BJ (cell line): Measurements from ENCODE around the gene RETREG3. TPM values are rescaled to one million over a fixed set of nuclear protein-coding genes. Genes with fewer than 3 reads are reported as not detected.

Experiments used
- CTCF ChIA-PET: fragments of 350-600 bp; formaldehyde crosslinking; extraction: SDS; loops from one replicate; lab custom pipeline; 2021; ENCODE audit warnings: antibody characterized with exemption, inconsistent platforms; lab: Yijun Ruan, JAX
- POLR2A ChIA-PET: fragments of 300-600 bp; sonication (Branson Sonifier 250); formaldehyde crosslinking; extraction: SDS; loops from one replicate; lab custom pipeline; 2021; ENCODE audit warnings: antibody characterized with exemption; lab: Charles Lee
- DNase-seq: peaks from one replicate; pipeline ENCODE4 v3.0.0-alpha.2; 2011; ENCODE audit warnings: low read depth
- H3K27me3 ChIP-seq: 2 replicates; pipeline ENCODE4 v1.6.0; 2011; ENCODE audit warnings: low read length; ENCODE audit not compliant: control insufficient read depth, insufficient read depth
- H3K36me3 ChIP-seq: 2 replicates; pipeline ENCODE4 v1.5.1; 2011; ENCODE audit warnings: low read length; ENCODE audit not compliant: control insufficient read depth, insufficient read depth
- H3K4me3 ChIP-seq: 2 replicates; pipeline ENCODE4 v1.5.1; 2011; ENCODE audit warnings: low read depth, mild to moderate bottlenecking, control low read depth, low read length
- polyA plus RNA-seq: library from polyadenylated mRNA; depleted of rRNA; stranded (reverse); fragments of >200 nt; gene quantifications from 2 replicates; pipeline ENCODE4 v1.2.3, GENCODE V29; 2011
- TF ChIP-seq, protein P1 (sequence below): IDR thresholded peaks from 2 replicates; pipeline ENCODE4 v1.5.1; 2011; ENCODE audit warnings: low read depth, mild to moderate bottlenecking, control low read depth, inconsistent platforms, low read length, moderate library complexity; ENCODE audit not compliant: insufficient read depth

The RETREG3 gene
- polyA plus RNA-seq, 1 experiment, result 54.4 TPM

GRCh38 chr17:42608305-42609181 is 631 bp downstream of the RETREG3 start:
- CTCF ChIA-PET, result interaction anchor here (0.6 to 3.4 kb wide), 12 partner anchors 10 to 207 kb away, joined by 3 to 16 read pairs (median 4); partner anchors contain the start of gene PSMC3IP
- H3K4me3 ChIP-seq, result peak overlapping the region; percentile 69
- TF ChIP-seq, protein P1, sequence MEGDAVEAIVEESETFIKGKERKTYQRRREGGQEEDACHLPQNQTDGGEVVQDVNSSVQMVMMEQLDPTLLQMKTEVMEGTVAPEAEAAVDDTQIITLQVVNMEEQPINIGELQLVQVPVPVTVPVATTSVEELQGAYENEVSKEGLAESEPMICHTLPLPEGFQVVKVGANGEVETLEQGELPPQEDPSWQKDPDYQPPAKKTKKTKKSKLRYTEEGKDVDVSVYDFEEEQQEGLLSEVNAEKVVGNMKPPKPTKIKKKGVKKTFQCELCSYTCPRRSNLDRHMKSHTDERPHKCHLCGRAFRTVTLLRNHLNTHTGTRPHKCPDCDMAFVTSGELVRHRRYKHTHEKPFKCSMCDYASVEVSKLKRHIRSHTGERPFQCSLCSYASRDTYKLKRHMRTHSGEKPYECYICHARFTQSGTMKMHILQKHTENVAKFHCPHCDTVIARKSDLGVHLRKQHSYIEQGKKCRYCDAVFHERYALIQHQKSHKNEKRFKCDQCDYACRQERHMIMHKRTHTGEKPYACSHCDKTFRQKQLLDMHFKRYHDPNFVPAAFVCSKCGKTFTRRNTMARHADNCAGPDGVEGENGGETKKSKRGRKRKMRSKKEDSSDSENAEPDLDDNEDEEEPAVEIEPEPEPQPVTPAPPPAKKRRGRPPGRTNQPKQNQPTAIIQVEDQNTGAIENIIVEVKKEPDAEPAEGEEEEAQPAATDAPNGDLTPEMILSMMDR, result no peak
- H3K36me3 ChIP-seq, result peaks cover 10% of the 10 kb centered on the region
- DNase-seq, result no peak
- no peaks in the 10 kb centered on the region for H3K27me3 ChIP-seq
- POLR2A ChIA-PET, result no interaction called here

- ChIA-PET POLR2A (interaction anchor here (0.7 kb wide), 1 partner anchor 72 kb away, joined by 14 read pairs; the partner anchor contains the start of gene NAGLU), CTCF (interaction anchor here (0.8 to 3.4 kb wide), 8 partner anchors 9 to 72 kb away, joined by 3 to 16 read pairs (median 5); partner anchors contain the start of gene PSMC3IP)
- DNase-seq, result no peak
- Histone ChIP-seq H3K36me3 (peaks cover 6% of the 10 kb centered on the region), H3K4me3 (peak overlapping the region; percentile 69), H3K27me3 (no peaks in the 10 kb centered on the region)
- TF ChIP-seq, protein P1, result no peak
These were observed 1.4 kb downstream of the RETREG3 start for GRCh38 chr17:42607769-42608168.

- peaks cover 1% of the 10 kb centered on the region; the same call in 1 of the 2 replicates for H3K36me3 ChIP-seq
- no peak overlapping the region for H3K4me3 ChIP-seq
- ChIA-PET POLR2A (no interaction called here), CTCF (no interaction called here)
- H3K27me3 ChIP-seq, result no peaks in the 10 kb centered on the region
- no peak for DNase-seq
- TF ChIP-seq, protein P1, result no peak
These were observed 5.9 kb downstream of the RETREG3 start for GRCh38 chr17:42603318-42603717.

DNA sequence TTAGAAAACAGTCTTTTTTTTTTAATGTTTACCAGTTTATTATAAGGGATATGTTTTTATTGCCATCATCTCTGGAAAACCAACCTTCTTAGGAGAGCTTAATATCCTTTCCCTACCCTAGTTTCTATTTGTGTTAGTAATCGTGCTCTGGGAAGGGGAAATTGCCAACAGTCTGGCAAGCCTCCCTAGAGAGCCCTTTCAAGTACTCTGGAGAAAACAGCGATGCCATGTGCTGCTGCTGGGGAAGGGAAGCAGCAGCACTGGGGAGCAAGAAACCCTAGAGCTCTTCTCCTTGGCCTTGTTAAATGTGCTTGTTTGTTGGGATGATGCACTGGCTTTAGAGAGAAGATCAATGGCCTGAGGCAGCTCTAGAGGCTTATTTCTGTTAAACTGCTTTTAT is 10.3 kb downstream of the RETREG3 start:
- H3K27me3 ChIP-seq, result no peaks in the 10 kb centered on the region
- CTCF ChIA-PET, result interaction anchor here (0.7 to 3.2 kb wide), 2 partner anchors 11 to 21 kb away, joined by 3 to 20 read pairs; partner anchors contain the start of gene PSMC3IP
- POLR2A ChIA-PET, result no interaction called here
- peaks cover 2% of the 10 kb centered on the region for H3K36me3 ChIP-seq
- TF ChIP-seq, protein P1, result no peak
- no peak overlapping the region for H3K4me3 ChIP-seq
- DNase-seq, result no peak

- H3K27me3 ChIP-seq, result no peaks in the 10 kb centered on the region
- no peak for DNase-seq
- peaks cover 2% of the 10 kb centered on the region for H3K36me3 ChIP-seq
- POLR2A ChIA-PET, result no interaction called here
- TF ChIP-seq, protein P1, result no peak
- no peak overlapping the region for H3K4me3 ChIP-seq
- CTCF ChIA-PET, result no interaction called here
These were observed 12.8 kb downstream of the RETREG3 start for GRCh38 chr17:42596386-42596785.
